ENCODE measurements around the gene CLIP1. TPM values are rescaled to one million over a fixed set of nuclear protein-coding genes. Genes with fewer than 3 reads are reported as not detected.

CLIP1 gene
- total and polyA plus RNA-seq, 2 of the 13 experiments (the other 11 are each of a cell fraction or from before 2014, with no cell fraction given): 28.9 to 43.7 TPM

DNA sequence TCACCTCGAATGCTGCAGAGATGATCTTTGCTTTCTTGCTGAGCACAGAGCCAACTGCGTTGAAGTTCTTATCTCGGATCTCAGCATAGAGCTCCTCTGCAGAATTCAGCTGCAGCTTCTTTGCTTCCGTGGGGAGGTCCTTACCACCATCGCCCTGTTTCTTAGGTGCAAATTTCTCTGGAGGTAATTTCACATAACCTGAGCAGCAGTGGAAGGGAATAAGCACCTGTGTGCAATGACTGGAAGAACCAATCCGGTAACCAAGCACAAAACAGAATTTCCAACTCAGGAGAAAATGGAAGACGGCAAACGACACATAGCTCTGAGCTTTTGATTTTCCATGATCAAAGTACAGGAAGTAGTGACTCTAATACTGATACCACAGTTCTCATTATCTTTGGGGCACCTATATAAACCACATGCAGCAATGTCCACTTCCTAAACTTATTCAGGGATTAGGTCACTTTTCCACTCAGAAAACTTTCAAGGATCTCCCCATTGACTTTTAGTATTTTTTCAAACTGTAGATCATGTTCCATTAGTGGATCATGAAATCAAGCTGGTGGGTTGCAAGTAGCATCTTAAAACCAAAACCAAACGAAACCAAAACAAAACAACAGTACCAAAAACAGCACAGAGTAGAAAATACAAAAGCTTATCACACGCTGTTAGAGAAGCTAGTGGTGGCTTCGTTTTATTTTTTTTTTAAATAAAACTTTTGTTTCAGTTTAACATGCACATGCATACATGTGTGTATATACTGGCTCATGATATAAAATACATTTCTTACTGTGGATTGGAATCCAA is 177.7 kb downstream of the CLIP1 start:
- in situ Hi-C loops (cut with HindIII; ENCODE audit: extremely low pct_ligation_motif_present, low pct_unique_long_range_greater_than_20kb): no loop called here
- H2AFZ ChIP-seq (ENCODE audit: low read length): no peak overlapping the region
- H3K4me2 ChIP-seq (ENCODE audit: low read depth, low read length): no peak overlapping the region
- no peak for ATAC-seq
- intact Hi-C loops (cut with micrococcal nuclease; ENCODE audit: unreplicated experiment): no loop called here
- no peaks in the 10 kb centered on the region for H3K79me2 ChIP-seq (ENCODE audit: insufficient read depth, low read length)
- ChIA-PET CTCF (ENCODE audit: low intra/inter-chr PET ratio, low total read pairs) (no interaction called here), POLR2A (no interaction called here)
- no peak for DNase-seq (ENCODE audit: low spot score)
- no TSS peak for BruUV-seq (replicated peaks)
- no peak overlapping the region for H3K4me3 ChIP-seq (replicated peaks in 1 of 3; ENCODE audit: insufficient read depth in 1 of 3, low read depth in 2 of 3, low read length in 3 of 3)
- peaks cover 0 to 33% of the 10 kb centered on the region in 2 experiments; a peak in 3 of 5 replicates for H3K36me3 ChIP-seq (replicated peaks in 1 of 2; ENCODE audit: control insufficient read depth in 1 of 2, insufficient read depth in 2 of 2, low read length in 2 of 2)
- no peaks in the 10 kb centered on the region for H3K9me3 ChIP-seq (ENCODE audit: low read length)
- no peaks in the 10 kb centered on the region for H3K4me1 ChIP-seq (ENCODE audit: insufficient read depth, low read length)
- WGBS (ENCODE audit: low lambda C conversion rate): 93% methylated on average over 10 of the region's 11 CpGs
- no peaks in the 10 kb centered on the region for H3K27me3 ChIP-seq (ENCODE audit: control insufficient read depth in 1 of 2, insufficient read depth in 2 of 2, low read length in 2 of 2)
- TF ChIP-seq, protein P1, sequence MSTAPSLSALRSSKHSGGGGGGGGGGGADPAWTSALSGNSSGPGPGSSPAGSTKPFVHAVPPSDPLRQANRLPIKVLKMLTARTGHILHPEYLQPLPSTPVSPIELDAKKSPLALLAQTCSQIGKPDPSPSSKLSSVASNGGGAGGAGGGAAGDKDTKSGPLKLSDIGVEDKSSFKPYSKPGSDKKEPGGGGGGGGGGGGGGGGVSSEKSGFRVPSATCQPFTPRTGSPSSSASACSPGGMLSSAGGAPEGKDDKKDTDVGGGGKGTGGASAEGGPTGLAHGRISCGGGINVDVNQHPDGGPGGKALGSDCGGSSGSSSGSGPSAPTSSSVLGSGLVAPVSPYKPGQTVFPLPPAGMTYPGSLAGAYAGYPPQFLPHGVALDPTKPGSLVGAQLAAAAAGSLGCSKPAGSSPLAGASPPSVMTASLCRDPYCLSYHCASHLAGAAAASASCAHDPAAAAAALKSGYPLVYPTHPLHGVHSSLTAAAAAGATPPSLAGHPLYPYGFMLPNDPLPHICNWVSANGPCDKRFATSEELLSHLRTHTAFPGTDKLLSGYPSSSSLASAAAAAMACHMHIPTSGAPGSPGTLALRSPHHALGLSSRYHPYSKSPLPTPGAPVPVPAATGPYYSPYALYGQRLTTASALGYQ (CRISPR knock-in tag; IDR thresholded peaks at IDR 0.05): no peak
- TF ChIP-seq PHF8 (CRISPR knock-in tag; IDR thresholded peaks at IDR 0.05) (no peak), ZNF605 (CRISPR knock-in tag; IDR thresholded peaks at IDR 0.05) (no peak), SUZ12 (IDR thresholded peaks at IDR 0.05; ENCODE audit: low read depth, low read length) (no peak)
- H3K9ac ChIP-seq (ENCODE audit: insufficient read depth, low read depth, low read length): no peak overlapping the region
- H3K27ac ChIP-seq (ENCODE audit: extremely low read length, insufficient read depth, low read length): no peak overlapping the region
- no peaks in the 10 kb centered on the region for H4K20me1 ChIP-seq (ENCODE audit: insufficient read depth, low read length)
- FAIRE-seq: no peak

DNA sequence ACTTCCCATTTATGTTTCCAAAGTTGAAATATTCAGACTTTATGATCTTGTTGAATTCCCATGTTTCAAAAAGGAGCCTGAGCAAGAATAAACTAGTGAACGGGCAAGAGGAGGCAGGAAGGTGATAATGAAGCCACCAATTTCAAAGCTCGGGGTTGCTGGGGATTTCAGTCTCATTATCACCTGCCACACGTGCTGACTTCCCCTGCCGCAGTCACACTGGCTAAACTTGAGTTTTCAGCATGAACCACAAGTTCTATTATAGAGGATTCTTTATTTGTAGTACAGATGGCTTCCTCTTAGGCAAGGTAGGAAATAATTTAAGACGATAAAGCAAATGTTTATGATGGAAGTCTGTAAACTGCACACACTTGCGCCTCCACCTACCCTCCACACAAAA is 178.5 kb downstream of the CLIP1 start:
- Histone ChIP-seq H3K4me3 (replicated peaks in 1 of 3; ENCODE audit: insufficient read depth in 1 of 3, low read depth in 2 of 3, low read length in 3 of 3) (no peak overlapping the region), H3K27me3 (ENCODE audit: control insufficient read depth in 1 of 2, insufficient read depth in 2 of 2, low read length in 2 of 2) (no peaks in the 10 kb centered on the region), H4K20me1 (ENCODE audit: insufficient read depth, low read length) (no peaks in the 10 kb centered on the region), H3K4me1 (ENCODE audit: insufficient read depth, low read length) (no peaks in the 10 kb centered on the region), H3K79me2 (ENCODE audit: insufficient read depth, low read length) (no peaks in the 10 kb centered on the region), H3K9me3 (ENCODE audit: low read length) (no peaks in the 10 kb centered on the region), H3K27ac (ENCODE audit: extremely low read length, insufficient read depth, low read length) (no peak overlapping the region), H3K36me3 (replicated peaks in 1 of 2; ENCODE audit: control insufficient read depth in 1 of 2, insufficient read depth in 2 of 2, low read length in 2 of 2) (peaks cover 0 to 27% of the 10 kb centered on the region in 2 experiments; a peak in 2 of 5 replicates), H3K4me2 (ENCODE audit: low read depth, low read length) (no peak overlapping the region), H2AFZ (ENCODE audit: low read length) (no peak overlapping the region), H3K9ac (ENCODE audit: insufficient read depth, low read depth, low read length) (no peak overlapping the region)
- ATAC-seq (no peak), FAIRE-seq (no peak), DNase-seq (ENCODE audit: low spot score) (no peak)
- CTCF ChIA-PET (ENCODE audit: low intra/inter-chr PET ratio, low total read pairs): no interaction called here
- no TSS peak for BruUV-seq (replicated peaks)
- POLR2A ChIA-PET: no interaction called here
- TF ChIP-seq SAFB2 (CRISPR knock-in tag; IDR thresholded peaks at IDR 0.05; ENCODE audit: borderline replicate concordance, low read depth) (no peak), ZNF724P (CRISPR knock-in tag; IDR thresholded peaks at IDR 0.05; ENCODE audit: borderline replicate concordance) (no peak), ARNT2 (CRISPR knock-in tag; IDR thresholded peaks at IDR 0.05; ENCODE audit: low read depth) (no peak), ARID2 (CRISPR knock-in tag; IDR thresholded peaks at IDR 0.05; ENCODE audit: borderline replicate concordance) (no peak)
- TF ChIP-seq, protein P2, sequence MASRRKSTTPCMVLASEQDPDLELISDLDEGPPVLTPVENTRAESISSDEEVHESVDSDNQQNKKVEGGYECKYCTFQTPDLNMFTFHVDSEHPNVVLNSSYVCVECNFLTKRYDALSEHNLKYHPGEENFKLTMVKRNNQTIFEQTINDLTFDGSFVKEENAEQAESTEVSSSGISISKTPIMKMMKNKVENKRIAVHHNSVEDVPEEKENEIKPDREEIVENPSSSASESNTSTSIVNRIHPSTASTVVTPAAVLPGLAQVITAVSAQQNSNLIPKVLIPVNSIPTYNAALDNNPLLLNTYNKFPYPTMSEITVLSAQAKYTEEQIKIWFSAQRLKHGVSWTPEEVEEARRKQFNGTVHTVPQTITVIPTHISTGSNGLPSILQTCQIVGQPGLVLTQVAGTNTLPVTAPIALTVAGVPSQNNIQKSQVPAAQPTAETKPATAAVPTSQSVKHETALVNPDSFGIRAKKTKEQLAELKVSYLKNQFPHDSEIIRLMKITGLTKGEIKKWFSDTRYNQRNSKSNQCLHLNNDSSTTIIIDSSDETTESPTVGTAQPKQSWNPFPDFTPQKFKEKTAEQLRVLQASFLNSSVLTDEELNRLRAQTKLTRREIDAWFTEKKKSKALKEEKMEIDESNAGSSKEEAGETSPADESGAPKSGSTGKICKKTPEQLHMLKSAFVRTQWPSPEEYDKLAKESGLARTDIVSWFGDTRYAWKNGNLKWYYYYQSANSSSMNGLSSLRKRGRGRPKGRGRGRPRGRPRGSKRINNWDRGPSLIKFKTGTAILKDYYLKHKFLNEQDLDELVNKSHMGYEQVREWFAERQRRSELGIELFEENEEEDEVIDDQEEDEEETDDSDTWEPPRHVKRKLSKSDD (CRISPR knock-in tag; IDR thresholded peaks at IDR 0.05; ENCODE audit: low read depth): no peak
- TF ChIP-seq, protein P3, sequence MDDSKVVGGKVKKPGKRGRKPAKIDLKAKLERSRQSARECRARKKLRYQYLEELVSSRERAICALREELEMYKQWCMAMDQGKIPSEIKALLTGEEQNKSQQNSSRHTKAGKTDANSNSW (CRISPR knock-in tag; IDR thresholded peaks at IDR 0.05; ENCODE audit: borderline replicate concordance): no peak
- 96% methylated on average over 6 of the region's 6 CpGs for whole genome bisulfite sequencing (ENCODE audit: low lambda C conversion rate)
- intact Hi-C loops (cut with micrococcal nuclease; ENCODE audit: unreplicated experiment) (no loop called here), in situ Hi-C loops (cut with HindIII; ENCODE audit: extremely low pct_ligation_motif_present, low pct_unique_long_range_greater_than_20kb) (no loop called here)
